Kidney capillary endothelial cell (primary cell): ENCODE results near the gene RSPRY1.
"Not testable (repeated sequence)": the region's sequence is repeated elsewhere in the genome, so short reads cannot be mapped to it uniquely, and the experiment has no call there.

ENCODE experiments used
- DNase-seq: peaks from one replicate; pipeline ENCODE4 v3.0.0-alpha.2; 2018; ENCODE audit warnings: low spot score

Gene RSPRY1

GRCh38 chr16:57271867-57272495 is 85.9 kb downstream of the RSPRY1 start:
- DNase-seq: no peak

DNA sequence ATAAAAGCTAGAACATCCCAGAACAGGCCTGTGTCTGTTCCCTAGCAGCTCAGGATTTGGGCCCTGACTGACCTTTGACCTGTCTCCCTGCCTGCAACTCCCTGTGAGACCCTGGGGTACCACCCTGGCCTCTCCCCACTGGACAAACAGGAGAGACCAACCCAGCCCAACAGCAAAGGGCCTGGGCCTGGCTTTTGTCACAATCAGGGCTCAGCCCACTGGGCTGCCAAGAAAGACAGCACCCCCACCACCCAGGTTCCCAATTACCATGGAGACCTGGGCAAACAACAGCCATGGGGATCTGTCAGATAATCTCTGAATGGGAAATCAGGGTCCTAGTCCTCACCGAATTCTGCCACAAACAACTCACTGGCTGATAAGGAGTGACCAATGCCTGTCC is 87.2 kb downstream of the RSPRY1 start:
- DNase-seq: no peak

GRCh38 chr16:57273826-57274225 is 87.7 kb downstream of the RSPRY1 start:
- DNase-seq: no peak

DNA sequence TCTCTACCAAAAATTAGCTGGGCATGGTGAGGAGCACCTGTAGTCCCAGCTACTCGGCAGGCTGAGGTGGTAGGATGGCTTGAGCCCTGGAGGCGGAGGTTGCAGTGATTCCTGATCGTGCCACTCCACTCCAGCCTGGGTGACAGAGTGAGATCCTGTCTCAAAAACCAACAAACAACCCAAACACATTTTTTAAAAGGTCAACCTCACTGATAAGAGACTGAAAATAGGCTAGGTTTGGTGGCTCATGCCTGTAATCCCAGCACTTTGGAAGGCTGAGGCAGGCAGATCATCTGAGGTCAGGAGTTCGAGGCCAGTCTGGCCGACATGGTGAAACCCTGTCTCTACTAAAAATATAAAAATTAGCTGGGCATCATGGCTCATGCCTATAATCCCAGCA is 89.8 kb downstream of the RSPRY1 start:
- DNase-seq: not testable (repeated sequence)

- no peak for DNase-seq
Observed at GRCh38 chr16:57276596-57276995, 90.5 kb downstream of the RSPRY1 start.

- no peak for DNase-seq
Observed at GRCh38 chr16:57277586-57277985, 91.5 kb downstream of the RSPRY1 start.

- no peak for DNase-seq
Observed at GRCh38 chr16:57278494-57278893, 92.4 kb downstream of the RSPRY1 start.

DNA sequence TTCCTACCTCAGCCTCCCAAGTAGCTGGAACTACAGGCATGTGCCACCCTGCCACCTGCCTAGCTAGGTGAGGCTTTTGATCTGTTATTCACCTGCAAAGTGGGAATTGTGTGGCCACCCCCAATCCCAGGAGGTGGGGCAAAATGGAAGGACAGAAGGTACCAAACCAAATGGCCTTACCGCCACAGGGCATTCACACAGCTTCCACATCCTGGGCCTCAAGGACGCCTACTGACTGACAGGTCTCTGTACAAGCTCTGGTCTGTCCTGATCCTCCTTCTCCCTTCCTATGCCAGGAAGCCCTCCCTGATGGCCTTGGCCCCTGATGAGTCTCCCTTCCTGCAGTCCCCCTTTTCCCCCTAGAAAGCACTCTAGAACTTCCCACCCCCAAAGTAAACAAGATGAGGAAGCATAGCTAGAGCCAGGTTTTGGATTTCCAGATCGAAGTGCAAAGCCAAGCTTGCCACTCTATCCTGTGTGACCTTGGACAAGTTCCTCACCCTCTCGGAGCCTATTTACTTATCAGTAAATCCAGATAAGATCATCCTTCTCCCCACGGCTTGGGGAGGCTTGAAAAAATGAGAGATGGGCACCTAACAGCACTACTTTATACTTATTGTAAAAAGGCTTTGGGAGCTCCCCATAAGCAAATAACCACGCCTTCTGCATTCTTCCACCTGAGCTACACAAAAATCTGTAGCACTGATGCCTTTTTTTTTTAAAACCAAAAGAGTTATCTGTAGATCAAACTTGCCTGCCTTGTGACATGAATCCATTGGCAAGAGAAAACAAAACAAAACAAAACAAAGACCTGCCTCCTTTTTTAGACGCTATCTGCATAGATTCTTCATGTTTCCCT is 93.9 kb downstream of the RSPRY1 start:
- no peak for DNase-seq

- no peak for DNase-seq
Observed at GRCh38 chr16:57281791-57282190, 95.7 kb downstream of the RSPRY1 start.

DNA sequence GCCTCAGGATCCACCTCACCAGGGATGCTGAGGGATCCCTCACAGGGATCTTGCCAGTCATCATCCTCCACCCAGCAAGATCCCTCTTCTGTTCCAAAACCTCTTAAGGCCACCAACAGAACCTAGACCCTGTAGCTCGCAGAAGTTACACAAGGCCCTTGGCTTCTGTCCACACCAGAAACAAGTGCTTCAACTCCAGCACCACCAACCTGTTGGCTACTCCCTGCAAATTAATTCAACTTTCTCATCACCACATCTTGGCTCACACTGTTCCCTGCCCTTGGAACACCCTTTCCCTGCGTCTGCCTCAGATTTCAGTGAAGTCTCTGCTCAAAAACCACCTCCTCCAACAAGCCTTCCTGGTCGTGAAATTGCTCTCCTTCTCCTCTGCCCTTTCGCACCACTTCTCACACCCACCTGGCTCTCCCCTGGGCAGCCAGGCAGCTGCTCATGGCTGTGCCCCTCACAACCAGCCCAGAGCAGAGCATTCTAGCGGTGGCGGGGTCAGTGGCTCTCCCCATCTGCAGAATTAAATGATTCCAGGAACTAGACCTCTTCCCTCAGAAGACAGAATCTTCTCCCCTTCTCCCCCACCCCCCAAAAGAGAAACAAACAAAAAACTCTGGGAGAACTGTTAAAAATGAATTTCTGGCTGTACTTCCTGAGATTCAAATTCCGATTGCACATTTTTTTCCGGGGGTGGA is 96.5 kb downstream of the RSPRY1 start:
- no peak for DNase-seq

- no peak for DNase-seq
Observed at GRCh38 chr16:57283214-57283958, 97.3 kb downstream of the RSPRY1 start.

- no peak for DNase-seq
Observed at GRCh38 chr16:57283959-57284208, 97.8 kb downstream of the RSPRY1 start.

DNA sequence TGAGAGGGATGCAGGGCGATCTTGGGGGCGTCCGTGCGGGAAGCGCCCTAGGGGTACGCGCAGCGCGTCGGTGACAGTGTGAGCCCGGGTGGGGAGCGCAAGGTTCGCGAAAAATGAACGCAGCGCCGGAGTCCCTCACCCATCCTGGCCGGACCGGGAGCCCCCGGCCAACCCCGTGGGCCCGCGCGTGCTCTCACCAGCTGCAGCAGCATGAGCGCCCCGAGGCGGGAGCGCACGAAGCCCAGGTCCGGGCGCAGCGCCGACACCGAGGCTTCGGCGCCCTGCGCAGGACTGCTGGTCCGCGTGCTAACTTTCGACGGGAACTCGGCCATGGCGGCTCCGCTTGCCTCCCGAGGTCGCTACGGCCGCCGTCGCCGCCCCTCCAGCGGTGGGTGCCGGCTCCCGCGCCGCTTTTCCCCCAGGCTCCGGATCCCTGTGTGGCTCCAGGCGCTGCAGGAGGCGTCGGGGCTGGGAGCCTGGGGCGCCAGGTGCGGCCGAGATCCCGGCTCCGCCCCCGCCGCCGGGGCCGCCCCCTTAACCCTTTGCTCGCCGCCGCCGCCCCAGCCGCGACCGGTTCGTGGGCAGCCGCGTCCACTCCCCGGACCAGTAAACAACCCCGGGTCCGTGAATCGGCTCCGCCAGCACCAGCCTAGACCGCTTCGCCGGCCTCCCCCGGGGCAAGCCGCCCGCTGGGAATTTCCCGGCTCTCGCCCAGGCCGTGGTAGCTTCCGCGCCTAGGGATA is 98.3 kb downstream of the RSPRY1 start, which contains the start of gene PLLP:
PLLP (minus strand) TSS at position 464 of the 743 bp plus-strand sequence; CDS start at position 332, 132 bp downstream.
- DNase-seq: no peak

DNA sequence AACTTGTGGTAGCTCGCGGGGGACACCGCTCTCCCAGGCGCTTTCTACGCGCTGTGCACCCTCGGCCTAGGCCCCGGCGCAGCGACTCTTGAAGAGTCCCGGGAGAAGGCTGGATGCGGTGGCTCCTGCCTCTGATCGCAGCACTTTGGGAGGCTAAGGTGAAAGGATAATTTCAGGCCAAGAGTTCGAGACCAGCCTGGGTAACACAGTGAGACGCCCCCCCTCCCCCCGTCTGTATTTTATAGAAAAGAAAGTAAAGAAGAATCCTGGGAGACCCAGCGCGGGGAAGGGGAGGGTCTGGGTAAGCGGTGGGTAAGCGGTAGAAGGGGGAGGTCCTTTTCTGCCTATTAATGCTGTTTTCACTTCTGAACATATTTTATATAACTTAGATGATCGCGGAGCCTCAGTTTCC is 98.8 kb downstream of the RSPRY1 start:
- DNase-seq: no peak

DNA sequence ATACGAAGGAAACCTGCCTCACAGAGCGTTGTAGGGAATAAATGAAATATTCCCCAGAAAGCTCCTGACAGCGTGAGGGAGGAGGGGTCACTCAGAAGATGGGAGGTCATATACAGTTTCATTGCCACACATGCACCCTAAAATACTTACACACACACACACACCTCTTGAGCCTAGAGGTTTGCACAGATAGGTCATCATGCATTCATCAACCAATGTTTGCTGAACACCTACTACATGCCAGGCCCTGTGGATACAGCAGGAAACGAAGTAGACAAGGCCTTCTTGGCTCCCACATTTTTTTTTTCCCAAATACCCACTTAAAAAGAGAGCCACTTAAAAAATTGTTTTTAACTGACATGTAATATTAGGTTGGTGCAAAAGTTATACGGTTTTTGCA is 99.2 kb downstream of the RSPRY1 start:
- no peak for DNase-seq

DNA sequence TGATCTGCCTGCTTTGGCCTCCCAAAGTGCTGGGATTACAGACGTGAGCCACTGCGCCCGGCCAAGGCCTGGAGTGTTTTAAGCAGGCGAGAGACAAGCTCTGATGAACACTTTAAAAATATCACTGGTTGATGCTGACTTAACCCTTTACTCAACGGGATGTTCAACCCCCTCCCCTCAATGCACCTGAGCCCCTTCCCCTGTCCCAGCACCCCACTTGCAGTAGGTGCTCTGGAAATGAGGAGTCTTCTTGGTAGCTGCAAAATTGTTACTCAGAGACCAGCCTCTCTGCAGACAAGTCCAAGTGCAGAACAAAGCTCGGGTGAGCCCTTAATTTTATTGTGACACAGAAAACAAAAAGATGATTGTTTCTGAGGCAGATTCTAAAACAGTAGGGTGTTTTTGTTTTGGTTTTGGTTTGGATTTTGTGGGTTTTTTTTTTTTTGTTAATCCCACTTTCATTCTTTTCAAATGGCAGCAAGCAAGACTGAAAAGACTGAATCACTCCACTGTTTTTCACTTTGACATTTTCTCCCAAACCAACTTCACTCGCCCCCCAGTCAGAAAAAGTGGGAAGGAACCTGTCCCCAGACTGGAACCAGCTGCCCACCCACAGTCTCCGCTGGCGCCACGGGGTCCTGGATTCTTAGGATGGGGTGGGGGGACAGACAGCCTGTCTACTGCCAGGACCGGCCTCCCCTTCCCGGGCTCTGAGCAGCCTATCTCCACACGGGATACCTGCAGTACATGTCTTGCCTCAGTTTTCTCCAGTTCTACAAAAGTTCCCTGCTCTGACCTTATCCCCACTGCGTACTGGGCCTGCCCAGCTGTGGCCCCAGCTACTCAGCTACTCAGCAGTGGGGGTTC is 103.5 kb downstream of the RSPRY1 start:
- DNase-seq: no peak
